HG03342 (cell line): ENCODE measurements around the gene SOX2.
A peak's percentile ranks its signal among the peaks of the same experiment; 100 is the strongest.

Experiments
- ATAC-seq: cut with Tn5 transposase; IDR thresholded peaks from one replicate; pipeline ENCODE4 v1.9.1; 2021; ENCODE audit warnings: mild to moderate bottlenecking, moderate library complexity; ENCODE audit not compliant: unreplicated experiment

Gene SOX2

GRCh38 chr3:181703601-181704420 is 7.9 kb upstream of the SOX2 start:
- no peak for ATAC-seq

DNA sequence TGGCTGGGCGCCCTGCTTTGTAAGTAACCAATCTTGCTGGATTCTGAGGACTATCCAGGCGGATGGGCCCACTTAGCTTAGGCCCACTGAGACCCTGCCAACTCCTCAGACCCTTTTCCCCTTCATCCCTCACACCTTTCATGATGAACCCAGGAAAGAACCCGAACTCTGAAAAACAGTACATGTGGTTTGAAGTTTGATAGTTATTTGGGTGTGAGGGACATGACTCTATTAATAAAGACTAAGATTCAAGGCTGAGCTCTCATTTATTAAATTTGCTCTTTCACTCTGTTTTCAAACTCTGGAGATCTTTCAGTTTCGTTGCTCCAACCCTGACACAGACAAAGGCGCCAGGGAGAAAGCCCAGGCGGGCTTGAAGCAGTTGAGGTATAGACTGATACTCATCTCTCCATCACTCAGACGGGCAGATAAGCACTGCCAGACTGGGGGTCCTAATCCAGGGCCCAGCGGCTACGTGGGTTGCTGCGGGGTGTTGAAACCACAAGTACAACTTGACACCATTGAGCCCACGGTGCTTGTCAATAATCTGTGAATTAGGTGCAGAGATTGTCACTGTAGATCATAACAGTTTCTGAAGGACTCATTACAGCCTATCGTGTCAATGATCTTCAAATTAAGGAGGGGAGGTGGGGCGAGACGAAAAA is 7.2 kb upstream of the SOX2 start:
- no peak for ATAC-seq

GRCh38 chr3:181705086-181705480 is 6.6 kb upstream of the SOX2 start:
- no peak for ATAC-seq

GRCh38 chr3:181707980-181708379 is 3.7 kb upstream of the SOX2 start:
- ATAC-seq: no peak

DNA sequence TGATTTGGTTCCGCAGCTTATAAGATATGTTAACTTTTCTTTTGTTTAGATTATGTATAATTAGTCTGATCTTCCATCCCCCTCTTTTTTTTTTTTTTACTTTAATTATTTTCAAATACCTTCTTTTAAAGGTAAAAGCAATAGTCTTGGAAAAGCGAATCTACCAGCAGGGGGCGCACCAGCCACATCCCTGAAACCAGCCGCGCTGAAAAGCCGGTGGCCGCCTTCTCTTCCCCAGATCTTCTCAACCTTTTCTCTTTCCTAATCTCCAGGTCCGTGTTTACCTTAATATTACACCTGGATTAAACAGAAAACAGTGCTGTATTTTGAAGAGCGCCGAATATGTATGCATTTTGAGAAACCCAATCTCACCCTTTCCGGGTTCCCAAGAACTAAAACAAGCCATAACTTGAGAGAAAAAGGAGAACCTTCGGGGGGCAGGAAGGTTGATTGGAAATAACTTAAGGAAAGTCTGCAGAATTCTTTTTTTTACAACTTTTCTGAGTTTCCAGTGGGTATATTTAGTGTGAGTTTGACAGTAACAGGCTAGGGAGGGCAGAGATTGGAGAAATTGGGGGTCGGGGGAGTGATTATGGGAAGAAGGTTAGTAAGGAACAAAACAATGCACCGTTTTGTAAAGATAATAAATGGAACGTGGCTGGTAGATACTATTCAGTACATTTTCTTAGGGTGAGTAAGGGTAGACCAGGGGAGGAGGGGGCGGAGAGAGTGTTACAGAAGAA is 2.0 kb upstream of the SOX2 start:
- ATAC-seq: peak; percentile 62

GRCh38 chr3:181710345-181711291 is 1.1 kb upstream of the SOX2 start:
- no peak for ATAC-seq

- ATAC-seq: no peak
Measured at GRCh38 chr3:181712226-181712552, 464 bp downstream of the SOX2 start.

- ATAC-seq: no peak
Measured at GRCh38 chr3:181712553-181713279, 991 bp downstream of the SOX2 start.

DNA sequence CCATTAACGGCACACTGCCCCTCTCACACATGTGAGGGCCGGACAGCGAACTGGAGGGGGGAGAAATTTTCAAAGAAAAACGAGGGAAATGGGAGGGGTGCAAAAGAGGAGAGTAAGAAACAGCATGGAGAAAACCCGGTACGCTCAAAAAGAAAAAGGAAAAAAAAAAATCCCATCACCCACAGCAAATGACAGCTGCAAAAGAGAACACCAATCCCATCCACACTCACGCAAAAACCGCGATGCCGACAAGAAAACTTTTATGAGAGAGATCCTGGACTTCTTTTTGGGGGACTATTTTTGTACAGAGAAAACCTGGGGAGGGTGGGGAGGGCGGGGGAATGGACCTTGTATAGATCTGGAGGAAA is 1.5 kb downstream of the SOX2 start:
- no peak for ATAC-seq

DNA sequence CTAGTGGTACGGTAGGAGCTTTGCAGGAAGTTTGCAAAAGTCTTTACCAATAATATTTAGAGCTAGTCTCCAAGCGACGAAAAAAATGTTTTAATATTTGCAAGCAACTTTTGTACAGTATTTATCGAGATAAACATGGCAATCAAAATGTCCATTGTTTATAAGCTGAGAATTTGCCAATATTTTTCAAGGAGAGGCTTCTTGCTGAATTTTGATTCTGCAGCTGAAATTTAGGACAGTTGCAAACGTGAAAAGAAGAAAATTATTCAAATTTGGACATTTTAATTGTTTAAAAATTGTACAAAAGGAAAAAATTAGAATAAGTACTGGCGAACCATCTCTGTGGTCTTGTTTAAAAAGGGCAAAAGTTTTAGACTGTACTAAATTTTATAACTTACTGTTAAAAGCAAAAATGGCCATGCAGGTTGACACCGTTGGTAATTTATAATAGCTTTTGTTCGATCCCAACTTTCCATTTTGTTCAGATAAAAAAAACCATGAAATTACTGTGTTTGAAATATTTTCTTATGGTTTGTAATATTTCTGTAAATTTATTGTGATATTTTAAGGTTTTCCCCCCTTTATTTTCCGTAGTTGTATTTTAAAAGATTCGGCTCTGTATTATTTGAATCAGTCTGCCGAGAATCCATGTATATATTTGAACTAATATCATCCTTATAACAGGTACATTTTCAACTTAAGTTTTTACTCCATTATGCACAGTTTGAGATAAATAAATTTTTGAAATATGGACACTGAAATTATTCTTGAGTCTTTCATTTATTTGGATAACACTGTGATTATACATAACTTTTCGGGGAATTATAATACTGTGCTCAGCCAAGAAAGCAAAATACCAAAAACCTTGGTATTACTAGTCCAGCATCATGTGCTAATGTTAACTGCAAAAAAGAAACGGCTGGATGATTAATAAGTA is 2.2 kb downstream of the SOX2 start:
- ATAC-seq: no peak

GRCh38 chr3:181715571-181716340 is 4.0 kb downstream of the SOX2 start:
- ATAC-seq: no peak

DNA sequence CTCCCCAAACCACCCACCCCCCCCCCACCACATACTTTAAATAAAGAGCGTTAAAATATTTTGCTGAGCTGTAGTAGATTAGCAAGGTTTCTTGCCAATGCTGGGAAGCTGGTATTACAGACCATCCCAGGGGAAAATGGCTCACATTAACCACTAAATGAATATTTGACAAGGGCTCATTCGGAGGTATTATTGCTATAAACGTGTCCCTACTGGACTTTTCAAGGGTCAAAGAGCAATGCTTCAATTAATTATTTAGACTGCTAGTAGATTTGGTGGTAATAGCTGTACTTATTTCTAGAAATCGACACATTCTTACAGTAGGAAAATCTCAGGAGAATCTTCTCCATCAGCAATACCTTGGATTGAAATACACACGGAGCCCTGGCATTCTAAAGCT is 5.2 kb downstream of the SOX2 start:
- ATAC-seq: no peak

DNA sequence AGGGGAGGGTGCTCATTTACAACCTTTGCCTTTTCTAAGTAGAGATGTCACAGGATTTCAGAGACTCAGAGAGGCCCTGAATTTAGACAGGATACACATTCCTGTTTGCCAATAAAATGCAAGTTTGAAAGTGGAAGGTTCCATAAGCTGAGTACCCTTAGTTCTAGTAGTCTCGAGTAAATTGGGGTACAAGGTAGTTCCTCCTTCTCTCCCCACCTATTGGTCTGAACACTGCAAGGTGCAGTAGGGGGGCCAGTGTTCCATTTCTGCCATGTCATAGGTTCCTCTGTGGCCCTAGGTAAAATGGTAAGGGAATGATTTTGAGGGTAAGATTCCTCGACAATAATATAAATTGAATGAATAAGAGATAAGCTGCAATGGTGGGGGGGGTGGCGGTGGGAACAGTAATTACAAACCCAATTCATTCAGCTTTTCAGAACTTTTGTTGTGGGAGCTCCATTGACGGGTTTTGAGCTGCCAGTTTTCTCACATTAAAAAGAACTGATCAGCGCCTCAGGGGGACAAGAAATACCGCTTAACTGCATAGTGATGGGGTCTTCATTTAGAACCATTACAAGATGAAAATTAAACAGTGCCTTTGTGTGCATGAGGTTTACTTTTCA is 5.9 kb downstream of the SOX2 start:
- ATAC-seq: no peak

DNA sequence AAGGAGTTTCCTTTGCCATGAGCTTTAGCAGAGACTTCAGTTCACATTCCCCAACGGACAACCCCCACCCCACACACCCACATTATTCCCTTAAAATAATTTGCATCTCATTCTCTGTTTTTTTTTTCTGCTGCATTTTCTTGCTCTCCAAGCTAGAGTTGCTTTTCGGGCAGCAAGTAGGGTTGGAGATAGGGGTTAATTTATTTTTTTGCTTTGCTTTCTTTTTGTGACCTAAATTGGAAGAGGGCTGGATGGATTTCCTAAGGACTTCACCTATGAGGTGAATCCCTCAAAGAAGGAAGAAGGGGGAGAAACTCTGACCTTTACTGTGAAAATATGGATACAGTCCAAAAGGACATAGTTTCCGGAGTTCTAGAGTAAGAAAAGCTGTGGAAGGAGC is 6.6 kb downstream of the SOX2 start:
- no peak for ATAC-seq

DNA sequence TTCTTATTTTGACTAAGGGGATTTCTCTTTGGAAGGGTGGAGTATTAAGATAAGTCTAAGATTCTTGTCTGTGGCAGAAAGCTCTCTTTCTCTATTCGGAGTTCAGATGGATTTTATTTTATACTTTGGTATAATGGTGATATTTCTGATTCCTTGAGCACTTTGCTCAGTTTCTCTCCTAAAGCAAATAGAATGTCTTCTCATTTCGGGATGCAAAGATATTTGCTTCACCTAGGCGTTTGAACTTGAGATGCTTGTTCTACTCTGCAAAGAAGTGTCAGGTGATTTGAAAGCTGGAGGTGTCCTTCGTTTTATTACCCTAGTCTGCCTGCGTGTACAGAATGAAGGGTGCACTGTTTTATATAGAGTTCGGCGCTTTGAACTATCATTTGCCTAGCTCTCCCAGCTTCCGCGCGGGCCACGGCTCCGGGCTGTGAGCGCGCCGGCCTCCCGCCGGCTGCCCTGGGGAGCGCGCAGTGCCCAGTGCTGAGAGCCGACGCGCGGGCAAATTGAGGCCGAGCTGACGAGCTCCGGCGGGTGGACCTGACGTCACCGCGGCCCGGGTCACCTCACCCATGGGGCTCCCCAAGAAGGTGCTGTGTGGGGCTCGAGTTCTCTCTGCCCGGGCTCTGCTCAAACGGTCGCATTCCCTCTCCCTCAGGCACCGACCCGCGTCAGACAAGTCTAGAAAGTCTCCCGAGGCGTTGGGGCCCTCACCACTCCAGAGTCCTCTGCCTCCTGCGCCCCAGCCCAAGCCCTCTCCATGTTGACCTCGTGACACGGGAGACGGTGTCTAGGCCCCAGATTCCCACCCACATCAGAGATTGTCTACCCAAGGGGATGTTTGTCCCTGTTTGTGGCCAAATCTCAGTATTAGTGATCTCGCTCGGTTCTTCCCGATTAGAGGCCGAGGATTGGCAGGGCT is 7.5 kb downstream of the SOX2 start:
- no peak for ATAC-seq

DNA sequence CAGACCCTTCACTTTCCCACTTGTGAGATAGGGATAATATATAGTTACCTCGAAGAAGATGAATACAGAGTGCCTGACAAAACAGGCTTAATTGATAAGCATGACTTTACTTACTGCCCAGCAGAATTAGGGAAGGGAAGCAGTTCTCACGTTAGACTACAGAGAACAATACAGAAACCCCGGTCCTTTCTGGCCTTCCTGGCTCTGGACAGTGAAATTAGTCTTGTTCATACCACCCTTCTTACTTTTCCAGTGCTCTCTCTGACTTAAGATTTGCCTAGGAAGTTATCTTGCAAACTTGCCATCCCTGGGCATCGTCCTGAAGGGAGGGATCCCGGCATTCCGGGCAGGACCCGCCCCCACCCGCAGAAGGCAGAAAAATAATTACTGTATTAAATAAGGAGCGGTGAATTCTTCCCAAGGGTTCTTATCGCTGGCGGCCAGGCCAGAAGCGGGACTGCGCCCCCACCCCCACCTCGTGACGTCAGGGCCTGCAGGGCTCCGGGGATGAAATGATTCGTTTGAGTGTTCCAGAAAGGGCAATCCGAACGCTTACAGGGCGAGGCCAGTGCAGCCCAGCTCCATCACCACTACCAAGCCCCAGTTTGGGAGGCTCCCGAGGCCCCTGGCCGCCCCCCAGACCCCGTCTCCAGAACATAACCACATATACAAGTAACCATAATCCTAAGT is 8.4 kb downstream of the SOX2 start:
- ATAC-seq: no peak
